Natural killer cell (primary cell): ENCODE results near the gene SLC1A7. TPM values are rescaled to one million over a fixed set of nuclear protein-coding genes. Genes with fewer than 3 reads are reported as not detected.

Source experiments
- ATAC-seq, 3 donors: fragments of 150-1000 bp in 2 of 3; fragments of 200-7000 bp in 1 of 3; cut with Tn5 transposase; 1 replicate in 1 of 3; 2 replicates in 2 of 3; pipeline ENCODE4 v1.10.0; 2021; ENCODE audit warnings: mild to moderate bottlenecking in 2 of 3, moderate library complexity in 2 of 3
- DNase-seq, 2 donors: peaks; one replicate each; pipeline versions ENCODE4 v3.0.0 to v3.0.0-alpha.2; 2013 to 2021; ENCODE audit warnings: mixed read lengths in 1 of 2
- H3K27ac ChIP-seq: one replicate; pipeline ENCODE4 v1.5.1; 2013; ENCODE audit warnings: mild to moderate bottlenecking, low read length
- H3K27me3 ChIP-seq: one replicate; pipeline ENCODE4 v1.6.1; 2013; ENCODE audit warnings: low read length; ENCODE audit not compliant: control insufficient read depth, insufficient read depth
- H3K36me3 ChIP-seq: one replicate; pipeline ENCODE4 v1.6.1; 2013; ENCODE audit warnings: low read length; ENCODE audit not compliant: control insufficient read depth, insufficient read depth
- H3K4me1 ChIP-seq: one replicate; pipeline ENCODE4 v1.6.1; 2013; ENCODE audit warnings: low read length; ENCODE audit not compliant: control insufficient read depth, insufficient read depth
- H3K4me3 ChIP-seq: one replicate; pipeline ENCODE4 v1.5.1; 2013; ENCODE audit warnings: low read length
- H3K9me3 ChIP-seq: one replicate; pipeline ENCODE4 v1.6.1; 2013; ENCODE audit warnings: low read length; ENCODE audit not compliant: control insufficient read depth, insufficient read depth
- H3K27ac Mint-ChIP-seq, 2 donors: one replicate each; pipeline ENCODE4 v1.8.0; 2022; ENCODE audit warnings: mild to moderate bottlenecking in 2 of 2, mixed read lengths in 2 of 2, moderate library complexity in 1 of 2
- H3K27me3 Mint-ChIP-seq, 2 donors: one replicate each; pipeline ENCODE4 v1.8.0; 2022; ENCODE audit warnings: low read depth in 2 of 2, mixed read lengths in 2 of 2
- H3K36me3 Mint-ChIP-seq: one replicate; pipeline ENCODE4 v1.8.0; 2022; ENCODE audit warnings: mixed read lengths
- H3K4me1 Mint-ChIP-seq, 2 donors: one replicate each; pipeline ENCODE4 v1.8.0; 2022; ENCODE audit warnings: mixed read lengths in 2 of 2
- H3K4me3 Mint-ChIP-seq: one replicate; pipeline ENCODE4 v1.8.0; 2022; ENCODE audit warnings: mild to moderate bottlenecking, moderate library complexity, mixed read lengths
- H3K9me3 Mint-ChIP-seq, 2 donors: one replicate each; pipeline ENCODE4 v1.8.0; 2022; ENCODE audit warnings: mixed read lengths in 2 of 2
- CTCF ChIP-seq: fragments of 200-600 bp; IDR thresholded peaks from one replicate; pipeline ENCODE4 v1.8.0; 2022; ENCODE audit warnings: antibody characterized with exemption
- WGBS: methylation state at CpG from one replicate; pipeline ENCODE4 v1.1.7; 2013; ENCODE audit warnings: missing lambda C conversion rate; ENCODE audit not compliant: insufficient coverage; 5-methylcytosine and 5-hydroxymethylcytosine counted together
- intact Hi-C: fragments of 100-400 bp; cut with micrococcal nuclease; formaldehyde crosslinking; loops from one replicate; pipeline ENCODE4 v1.14.2; 2022
- total RNA-seq, 4 donors: library from RNA; stranded (reverse); fragments of 120-200 nt in 1 of 4; gene quantifications; one replicate each; pipeline versions ENCODE4 v1.2.3 to v1.2.4, GENCODE V29; 2013 to 2022

The SLC1A7 gene
- total RNA-seq, 3 donors from 2014 or later (not counting 1 experiment from before 2014, with no cell fraction given) = 16.0 to 23.9 (median 20.5) TPM

- H3K36me3 ChIP-seq = peaks cover 28% of the 10 kb centered on the region
- Mint-ChIP-seq H3K27ac (no peak overlapping the region), H3K4me1 (peaks cover 17 to 31% of the 10 kb centered on the region in 2 donors), H3K36me3 (peaks cover 9% of the 10 kb centered on the region), H3K27me3 (no peaks in the 10 kb centered on the region), H3K4me3 (no peak overlapping the region), H3K9me3 (no peaks in the 10 kb centered on the region)
- H3K9me3 ChIP-seq = no peaks in the 10 kb centered on the region
- no peak overlapping the region for H3K4me3 ChIP-seq
- no peak for TF ChIP-seq CTCF
- ATAC-seq (no peak), DNase-seq (no peak)
- intact Hi-C loops = no loop called here
- H3K4me1 ChIP-seq = no peaks in the 10 kb centered on the region
- 96% methylated on average over 5 of the region's 5 CpGs for WGBS
- no peaks in the 10 kb centered on the region for H3K27me3 ChIP-seq
- H3K27ac ChIP-seq = no peak overlapping the region
Measured at GRCh38 chr1:53044926-53045325, 97.5 kb downstream of the SLC1A7 start.

DNA sequence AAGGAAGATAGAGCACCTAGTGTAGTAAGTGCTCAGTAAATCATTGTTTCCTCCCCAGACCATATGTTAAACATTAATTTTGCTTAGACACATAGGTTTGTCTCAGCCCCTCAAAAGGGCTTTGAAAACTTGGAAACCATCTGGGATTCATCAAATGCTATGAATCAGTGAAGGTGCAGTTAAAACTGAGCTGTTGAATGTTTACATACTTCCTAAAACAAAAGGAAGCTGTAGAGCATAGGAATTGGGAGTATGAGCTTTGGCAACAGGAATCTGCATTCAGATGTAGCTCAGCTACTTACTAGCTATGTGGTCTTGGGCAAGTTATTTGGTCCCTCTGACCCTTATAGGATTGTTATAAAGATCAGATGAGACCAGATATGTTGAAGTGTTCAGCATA is 99.2 kb downstream of the SLC1A7 start:
- H3K4me1 Mint-ChIP-seq = peaks cover 11 to 27% of the 10 kb centered on the region in 2 donors
- H3K36me3 Mint-ChIP-seq = peaks cover 13% of the 10 kb centered on the region
- no peak overlapping the region for H3K4me3 ChIP-seq
- no peak overlapping the region for H3K4me3 Mint-ChIP-seq
- no peaks in the 10 kb centered on the region for H3K4me1 ChIP-seq
- no peak for ATAC-seq
- no peak for TF ChIP-seq CTCF
- no peaks in the 10 kb centered on the region for H3K9me3 Mint-ChIP-seq
- no peak overlapping the region for H3K27ac ChIP-seq
- no peaks in the 10 kb centered on the region for H3K27me3 Mint-ChIP-seq
- intact Hi-C loops = no loop called here
- no peak for DNase-seq
- H3K27me3 ChIP-seq = no peaks in the 10 kb centered on the region
- H3K27ac Mint-ChIP-seq = peak overlapping the region; percentile 19 to 30
- H3K36me3 ChIP-seq = peaks cover 22% of the 10 kb centered on the region
- no peaks in the 10 kb centered on the region for H3K9me3 ChIP-seq

DNA sequence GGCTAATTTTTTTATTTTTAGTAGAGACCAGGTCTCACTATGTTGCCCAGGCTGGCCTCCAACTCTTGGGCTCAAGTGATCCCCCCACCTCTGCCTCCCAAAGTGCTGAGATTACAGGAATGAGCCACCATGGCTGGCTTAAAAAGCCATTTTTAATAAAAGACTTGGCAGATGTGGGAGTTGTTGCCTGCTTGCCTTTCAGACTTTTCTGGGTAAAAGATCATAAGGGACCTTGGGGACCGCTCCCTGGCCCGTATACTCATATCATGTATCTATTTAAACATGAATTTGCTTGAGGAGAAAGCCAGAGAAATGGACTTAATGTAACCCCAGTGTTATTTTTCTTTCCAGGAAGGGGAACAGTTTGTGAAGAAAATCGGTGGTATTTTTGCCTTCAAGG is 103.9 kb downstream of the SLC1A7 start:
- WGBS = 96% methylated on average over 2 of the region's 3 CpGs
- Histone ChIP-seq H3K27me3 (no peaks in the 10 kb centered on the region), H3K4me3 (no peak overlapping the region), H3K4me1 (no peaks in the 10 kb centered on the region), H3K9me3 (no peaks in the 10 kb centered on the region), H3K27ac (no peak overlapping the region), H3K36me3 (peaks cover 13% of the 10 kb centered on the region)
- Mint-ChIP-seq H3K4me1 (peaks cover 19 to 25% of the 10 kb centered on the region in 2 donors), H3K27ac (peak overlapping the region in 1 of 2 donors; percentile 23), H3K36me3 (peaks cover 13% of the 10 kb centered on the region), H3K4me3 (no peak overlapping the region), H3K9me3 (no peaks in the 10 kb centered on the region), H3K27me3 (no peaks in the 10 kb centered on the region)
- TF ChIP-seq CTCF = no peak
- no peak for ATAC-seq
- no peak for DNase-seq
- intact Hi-C loops = no loop called here

Other genes with a start within 250 kb of the SLC1A7 start
- gene ECHDC2, start 220.9 kb downstream of the SLC1A7 start, total RNA-seq = 100 to 1,000 TPM; 129 to 174 (median 138) TPM
- gene SCP2, start 215.4 kb downstream of the SLC1A7 start, total RNA-seq = 100 to 1,000 TPM in 2 of 3 donors, 10 to 100 TPM in 1; 90.0 to 118 (median 105) TPM
- 10 to 100 TPM in 2 of 3 donors, 1 to 10 TPM in 1; 8.8 to 13.2 (median 11.2) TPM for gene PODN, start 80.4 kb downstream of the SLC1A7 start, total RNA-seq
- 10 to 100 TPM in 1 of 3 donors, 1 to 10 TPM in 2; 7.6 to 11.8 (median 9.0) TPM for gene CPT2, start 54.2 kb upstream of the SLC1A7 start, total RNA-seq
- 10 to 100 TPM; 39.6 to 49.7 (median 40.5) TPM for gene CZIB, start 78.0 kb upstream of the SLC1A7 start, total RNA-seq
- 10 to 100 TPM; 48.6 to 70.4 (median 69.2) TPM for gene MAGOH, start 95.9 kb upstream of the SLC1A7 start, total RNA-seq
- gene LRP8, start 185.4 kb upstream of the SLC1A7 start, total RNA-seq = 10 to 100 TPM; 23.2 to 27.3 (median 24.9) TPM